GM12864 (cell line): ENCODE data around the gene NKD1.

Source experiments
- DNase-seq: peaks from one replicate; pipeline ENCODE4 v3.0.0-alpha.2; 2011; ENCODE audit warnings: low read depth
- H3K4me3 ChIP-seq: 2 replicates; pipeline ENCODE4 v1.5.1; 2011; ENCODE audit warnings: mild to moderate bottlenecking, low read depth, low read length, control low read depth
- TF ChIP-seq, protein P1 (sequence below): IDR thresholded peaks from 2 replicates; pipeline ENCODE4 v1.5.1; 2011; ENCODE audit warnings: low read depth, mild to moderate bottlenecking, moderate library complexity, low read length, control low read depth, inconsistent platforms; ENCODE audit errors: missing control alignments

NKD1 gene

DNA sequence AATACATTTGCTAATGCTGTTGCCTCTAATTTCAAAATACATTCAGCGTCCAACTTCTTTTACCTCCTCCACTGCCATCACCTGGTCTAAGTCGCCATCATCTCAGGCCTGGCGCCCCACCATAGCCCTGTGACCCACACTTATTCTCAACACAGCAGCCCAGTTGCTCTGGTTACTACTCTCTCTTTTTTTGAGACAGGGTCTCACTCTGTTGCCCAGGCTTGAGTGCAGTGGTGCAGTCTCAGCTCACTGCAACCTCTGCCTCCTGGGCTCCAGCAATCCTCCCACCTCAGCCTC is 7.5 kb upstream of the NKD1 start:
- TF ChIP-seq, protein P1, sequence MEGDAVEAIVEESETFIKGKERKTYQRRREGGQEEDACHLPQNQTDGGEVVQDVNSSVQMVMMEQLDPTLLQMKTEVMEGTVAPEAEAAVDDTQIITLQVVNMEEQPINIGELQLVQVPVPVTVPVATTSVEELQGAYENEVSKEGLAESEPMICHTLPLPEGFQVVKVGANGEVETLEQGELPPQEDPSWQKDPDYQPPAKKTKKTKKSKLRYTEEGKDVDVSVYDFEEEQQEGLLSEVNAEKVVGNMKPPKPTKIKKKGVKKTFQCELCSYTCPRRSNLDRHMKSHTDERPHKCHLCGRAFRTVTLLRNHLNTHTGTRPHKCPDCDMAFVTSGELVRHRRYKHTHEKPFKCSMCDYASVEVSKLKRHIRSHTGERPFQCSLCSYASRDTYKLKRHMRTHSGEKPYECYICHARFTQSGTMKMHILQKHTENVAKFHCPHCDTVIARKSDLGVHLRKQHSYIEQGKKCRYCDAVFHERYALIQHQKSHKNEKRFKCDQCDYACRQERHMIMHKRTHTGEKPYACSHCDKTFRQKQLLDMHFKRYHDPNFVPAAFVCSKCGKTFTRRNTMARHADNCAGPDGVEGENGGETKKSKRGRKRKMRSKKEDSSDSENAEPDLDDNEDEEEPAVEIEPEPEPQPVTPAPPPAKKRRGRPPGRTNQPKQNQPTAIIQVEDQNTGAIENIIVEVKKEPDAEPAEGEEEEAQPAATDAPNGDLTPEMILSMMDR, result no peak
- DNase-seq, result no peak
- no peak overlapping the region for H3K4me3 ChIP-seq

DNA sequence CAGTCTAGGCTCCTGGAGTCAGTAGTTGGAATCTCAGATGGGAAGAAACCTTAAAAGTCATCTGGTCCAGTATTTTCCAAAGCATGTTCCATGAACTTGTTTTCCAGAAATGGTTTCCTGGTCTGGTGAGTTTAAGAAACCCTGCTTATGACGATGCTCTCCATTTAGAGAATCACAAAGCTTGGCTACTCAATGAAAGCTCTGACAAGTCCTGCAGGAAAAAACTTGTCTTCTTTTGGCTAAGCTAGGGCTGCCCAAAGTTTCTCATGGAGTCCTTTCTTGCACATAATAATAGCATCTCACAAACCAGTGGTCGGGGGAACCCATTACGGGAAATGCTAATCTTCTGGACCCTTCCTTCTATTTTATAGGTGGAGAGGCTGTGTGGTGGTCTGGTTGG is 5.5 kb upstream of the NKD1 start:
- TF ChIP-seq, protein P1, result no peak
- DNase-seq, result no peak
- no peak overlapping the region for H3K4me3 ChIP-seq

DNA sequence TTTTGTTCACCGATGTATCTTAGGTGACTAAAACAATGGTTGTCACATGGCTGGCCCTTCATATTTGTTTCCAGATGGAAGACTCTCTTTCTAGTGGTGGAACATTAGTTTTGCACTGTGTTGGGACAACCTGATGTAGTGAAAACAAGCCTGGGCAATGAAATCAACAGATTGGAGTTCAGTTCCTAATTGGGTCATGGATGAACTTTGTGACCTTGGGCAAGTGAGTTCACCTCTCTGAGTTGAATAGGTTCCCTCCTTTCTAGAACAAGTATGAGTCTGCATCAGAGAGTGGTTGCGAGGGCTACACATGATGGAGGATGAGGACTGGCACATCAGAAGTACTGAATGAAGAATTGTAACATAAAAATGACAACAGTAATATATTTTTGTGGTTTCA is 2.1 kb upstream of the NKD1 start:
- TF ChIP-seq, protein P1, result no peak
- no peak overlapping the region for H3K4me3 ChIP-seq
- no peak for DNase-seq

DNA sequence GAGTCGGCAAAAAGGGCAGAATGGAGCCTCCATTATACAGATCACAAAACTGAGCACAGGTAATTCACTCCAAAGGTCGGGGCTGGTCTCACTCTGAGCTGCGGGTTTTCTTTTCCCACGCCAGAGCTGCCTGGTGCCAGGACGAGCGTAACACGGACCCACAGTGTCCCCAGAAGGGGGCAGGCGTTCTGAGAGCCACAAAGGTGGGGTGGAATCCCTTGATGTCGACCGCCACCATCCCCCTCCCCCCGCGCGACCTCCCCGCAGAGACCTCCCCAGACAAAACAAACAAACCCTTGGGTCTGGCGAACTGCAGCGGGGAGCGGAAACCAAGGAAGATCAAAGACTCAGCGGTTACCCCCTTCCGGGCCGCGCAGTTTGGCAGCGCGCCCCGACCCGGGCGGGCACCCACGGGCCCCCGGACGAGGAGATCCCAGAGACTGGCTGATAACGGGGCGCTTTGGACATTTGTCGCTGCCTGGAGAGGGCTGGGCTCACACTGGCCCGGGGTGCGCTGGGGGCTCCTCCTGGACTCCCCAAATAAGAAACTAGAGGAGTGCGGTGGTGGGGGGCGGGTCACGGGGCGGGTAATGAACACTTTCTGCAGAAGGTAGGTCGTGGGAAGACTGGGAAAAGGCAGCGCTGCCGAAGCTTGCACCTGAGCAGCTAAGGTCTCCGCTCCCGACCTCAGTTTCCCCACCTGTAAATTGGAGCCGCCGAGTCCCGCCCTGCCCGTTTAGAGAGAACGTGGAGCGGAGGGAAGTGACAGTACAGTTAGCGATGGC is 664 bp upstream of the NKD1 start:
- DNase-seq, result peak; percentile 8
- TF ChIP-seq, protein P1, result peak; percentile 51
- H3K4me3 ChIP-seq, result peak overlapping the region; percentile 75

DNA sequence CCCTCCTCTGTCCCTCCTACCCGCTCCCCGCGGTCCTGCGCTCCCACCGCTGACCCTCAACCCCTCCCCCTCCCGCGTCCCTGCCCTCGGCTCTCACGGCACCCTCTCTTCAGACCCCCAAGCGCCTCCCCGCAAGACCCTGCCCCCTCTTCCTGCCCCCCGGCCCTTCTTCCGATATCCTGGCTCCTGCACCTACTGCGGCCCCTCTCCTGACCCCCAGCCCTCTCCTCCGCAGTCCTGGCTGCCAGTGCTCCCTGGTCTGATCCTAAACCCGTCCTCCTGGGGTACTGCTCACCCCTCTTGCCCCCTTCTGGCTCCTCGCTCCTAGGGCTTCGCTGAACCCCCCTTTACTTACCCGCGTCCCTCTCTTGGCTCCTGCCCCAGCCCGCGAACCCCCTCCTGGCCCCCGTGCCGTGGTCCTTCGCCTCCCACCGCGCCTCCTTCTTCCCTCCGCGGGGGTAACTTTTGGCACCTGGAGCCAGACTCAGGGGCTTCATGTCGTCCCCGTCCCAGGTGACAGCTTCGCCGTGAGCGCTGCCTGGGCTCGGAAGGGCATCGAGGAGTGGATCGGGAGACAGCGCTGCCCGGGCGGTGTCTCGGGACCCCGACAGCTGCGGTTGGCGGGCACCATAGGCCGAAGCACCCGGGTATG is 839 bp downstream of the NKD1 start:
- TF ChIP-seq, protein P1, result no peak
- peak overlapping the region; percentile 53 for H3K4me3 ChIP-seq
- DNase-seq, result no peak

DNA sequence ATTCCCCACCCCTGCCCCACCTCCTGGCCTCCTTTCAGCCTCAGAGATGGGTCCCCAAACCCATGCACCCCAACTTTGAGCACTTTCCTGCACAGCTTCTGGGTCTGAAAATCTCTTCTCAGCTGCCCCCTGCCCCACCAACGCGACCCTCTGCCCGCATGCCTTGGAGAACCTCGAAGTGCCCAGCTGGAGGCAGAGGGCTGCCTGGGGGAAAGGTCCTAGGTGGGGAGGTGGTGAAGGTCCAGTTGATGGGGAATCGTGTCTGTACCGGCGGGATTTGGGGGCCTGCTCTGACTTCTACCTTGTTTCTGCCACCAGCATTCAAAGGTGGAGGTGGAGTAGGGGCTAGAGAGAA is 1.3 kb downstream of the NKD1 start:
- H3K4me3 ChIP-seq, result no peak overlapping the region
- DNase-seq, result no peak
- TF ChIP-seq, protein P1, result no peak

DNA sequence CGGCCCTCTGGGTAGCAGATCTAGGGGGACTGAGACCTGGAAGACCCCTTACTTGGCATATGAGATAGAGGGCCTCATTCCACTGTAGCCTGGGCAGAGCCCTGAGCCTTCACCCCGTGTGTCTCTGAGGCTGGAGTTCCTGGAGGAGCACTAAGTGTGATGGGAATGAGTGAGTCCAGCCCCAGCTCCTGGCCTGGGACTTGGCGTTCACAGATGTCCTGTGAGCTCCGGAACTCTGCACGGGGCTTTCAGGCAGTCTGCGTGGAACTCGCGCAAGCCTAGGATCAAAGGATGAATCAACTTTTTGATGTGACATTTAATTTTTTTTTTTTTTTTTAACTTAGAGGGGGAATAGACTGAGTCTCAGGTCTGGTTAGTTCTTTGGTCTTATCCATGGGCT is 1.8 kb downstream of the NKD1 start:
- DNase-seq, result no peak
- H3K4me3 ChIP-seq, result no peak overlapping the region
- TF ChIP-seq, protein P1, result no peak
